Stomach (tissue), 4 donors: ENCODE results near the gene LDLRAD3.

ENCODE experiments used
- CTCF ChIP-seq, 7 experiments: fragments of 450-650 bp in 4 of 7; fragments of 200-600 bp in 3 of 7; sonication (generic) in 3 of 7; IDR thresholded peaks; one replicate each; pipeline ENCODE4 v1.5.1; 2016 to 2019; ENCODE audit warnings: antibody characterized with exemption in 7 of 7, control low read depth in 2 of 7, mild to moderate bottlenecking in 1 of 7
- EP300 ChIP-seq: sonication (generic); formaldehyde crosslinking; IDR thresholded peaks from one replicate; pipeline ENCODE4 v1.6.1; 2017; ENCODE audit warnings: antibody characterized with exemption
- POLR2A ChIP-seq, 4 donors: fragments of 450-650 bp; IDR thresholded peaks; one replicate each; pipeline ENCODE4 v1.6.1; 2016; ENCODE audit warnings: antibody characterized with exemption in 4 of 4, control low read depth in 2 of 4, mild to moderate bottlenecking in 1 of 4, moderate library complexity in 1 of 4
- POLR2AphosphoS5 ChIP-seq, 3 donors: sonication (generic); formaldehyde crosslinking; IDR thresholded peaks; one replicate each; pipeline ENCODE4 v1.6.1; 2016; ENCODE audit warnings: antibody characterized with exemption in 3 of 3

DNA sequence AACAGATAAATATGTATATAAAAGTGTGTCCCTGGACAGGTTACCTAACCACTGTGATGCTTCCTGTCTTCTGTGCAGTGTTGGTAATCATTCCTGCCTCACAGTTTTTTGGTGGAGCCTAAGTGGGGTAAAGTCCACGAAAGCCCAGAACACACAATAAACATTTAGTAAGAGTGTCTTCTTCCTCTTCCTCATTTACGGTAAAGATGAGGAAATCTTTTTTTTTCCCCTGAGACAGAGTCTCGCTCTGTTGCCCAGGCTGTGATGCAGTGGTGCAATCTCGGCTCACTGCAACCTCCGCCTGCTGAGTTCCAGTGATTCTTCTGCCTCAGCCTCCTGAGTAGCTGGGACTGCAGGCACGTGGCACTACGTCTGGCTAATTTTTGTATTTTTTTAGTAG is 117.1 kb downstream of the LDLRAD3 start:
- TF ChIP-seq POLR2A (IDR thresholded peaks at IDR 0.05) (no peak), CTCF (IDR thresholded peaks at IDR 0.05) (no peak), EP300 (no peak), POLR2AphosphoS5 (IDR thresholded peaks at IDR 0.05) (no peak)
